HCT116 (cell line): ENCODE results near the gene NPPC. TPM values are rescaled to one million over a fixed set of nuclear protein-coding genes. Genes with fewer than 3 reads are reported as not detected.

ENCODE experiments used
- CBX3 ChIP-seq: IDR thresholded peaks from 2 replicates; pipeline ENCODE4 v1.6.1; 2012; ENCODE audit warnings: low read depth
- CTCF ChIP-seq, 3 experiments: fragments of 200-600 bp in 1 of 3; sonication (generic) in 1 of 3; IDR thresholded peaks in 2 of 3; conservative IDR thresholded peaks in 1 of 3; 2 replicates each; pipeline ENCODE4 v1.5.1; 2012 to 2017; ENCODE audit warnings: low read depth in 2 of 3, low read length in 2 of 3, antibody characterized with exemption in 1 of 3, borderline replicate concordance in 1 of 3, control low read depth in 1 of 3, mild to moderate bottlenecking in 1 of 3, mixed read lengths in 1 of 3, mixed run types in 1 of 3, moderate library complexity in 1 of 3; ENCODE audit not compliant: insufficient read depth in 1 of 3
- ELF1 ChIP-seq: IDR thresholded peaks from 2 replicates; pipeline ENCODE4 v1.6.1; 2012; ENCODE audit warnings: low read depth, borderline replicate concordance
- SRF ChIP-seq: IDR thresholded peaks from 2 replicates; pipeline ENCODE4 v1.6.1; 2012; ENCODE audit warnings: low read depth
- YY1 ChIP-seq: IDR thresholded peaks from 2 replicates; pipeline ENCODE4 v1.6.1; 2011; ENCODE audit warnings: low read length, low read depth, moderate library complexity, mild to moderate bottlenecking; ENCODE audit not compliant: insufficient replicate concordance; ENCODE audit errors: extremely low read depth
- ZFX ChIP-seq: fragments of 450-650 bp; IDR thresholded peaks from 2 replicates; pipeline ENCODE4 v1.6.1; 2017
- total RNA-seq: library from RNA; stranded (reverse); gene quantifications from one replicate; pipeline ENCODE4 v1.2.1, GENCODE V29; 2021; ENCODE audit not compliant: unreplicated experiment
- TF ChIP-seq, protein P1 (sequence below): IDR thresholded peaks from 2 replicates; pipeline ENCODE4 v1.6.1; 2012; ENCODE audit warnings: low read depth

NPPC gene
- total RNA-seq, 1 experiment from 2014 or later: 0.52 TPM

GRCh38 chr2:231900486-231900942, 25.7 kb downstream of the NPPC start (continued):
- TF ChIP-seq CTCF (IDR thresholded peaks at IDR 0.05 in 2 of 3, conservative IDR thresholded peaks at IDR 0.05 in 1 of 3; ENCODE audit: borderline replicate concordance in 1 of 3, insufficient read depth in 1 of 3, low read depth in 2 of 3, low read length in 2 of 3) (peak; percentile 92 to 96 (median 94)), YY1 (peak; percentile 56), ELF1 (no peak), SRF (no peak), CBX3 (peak; percentile 95), ZFX (0 out of 2 replicates have a peak, but pooled peaks have one; percentile 25)
- TF ChIP-seq, protein P1, sequence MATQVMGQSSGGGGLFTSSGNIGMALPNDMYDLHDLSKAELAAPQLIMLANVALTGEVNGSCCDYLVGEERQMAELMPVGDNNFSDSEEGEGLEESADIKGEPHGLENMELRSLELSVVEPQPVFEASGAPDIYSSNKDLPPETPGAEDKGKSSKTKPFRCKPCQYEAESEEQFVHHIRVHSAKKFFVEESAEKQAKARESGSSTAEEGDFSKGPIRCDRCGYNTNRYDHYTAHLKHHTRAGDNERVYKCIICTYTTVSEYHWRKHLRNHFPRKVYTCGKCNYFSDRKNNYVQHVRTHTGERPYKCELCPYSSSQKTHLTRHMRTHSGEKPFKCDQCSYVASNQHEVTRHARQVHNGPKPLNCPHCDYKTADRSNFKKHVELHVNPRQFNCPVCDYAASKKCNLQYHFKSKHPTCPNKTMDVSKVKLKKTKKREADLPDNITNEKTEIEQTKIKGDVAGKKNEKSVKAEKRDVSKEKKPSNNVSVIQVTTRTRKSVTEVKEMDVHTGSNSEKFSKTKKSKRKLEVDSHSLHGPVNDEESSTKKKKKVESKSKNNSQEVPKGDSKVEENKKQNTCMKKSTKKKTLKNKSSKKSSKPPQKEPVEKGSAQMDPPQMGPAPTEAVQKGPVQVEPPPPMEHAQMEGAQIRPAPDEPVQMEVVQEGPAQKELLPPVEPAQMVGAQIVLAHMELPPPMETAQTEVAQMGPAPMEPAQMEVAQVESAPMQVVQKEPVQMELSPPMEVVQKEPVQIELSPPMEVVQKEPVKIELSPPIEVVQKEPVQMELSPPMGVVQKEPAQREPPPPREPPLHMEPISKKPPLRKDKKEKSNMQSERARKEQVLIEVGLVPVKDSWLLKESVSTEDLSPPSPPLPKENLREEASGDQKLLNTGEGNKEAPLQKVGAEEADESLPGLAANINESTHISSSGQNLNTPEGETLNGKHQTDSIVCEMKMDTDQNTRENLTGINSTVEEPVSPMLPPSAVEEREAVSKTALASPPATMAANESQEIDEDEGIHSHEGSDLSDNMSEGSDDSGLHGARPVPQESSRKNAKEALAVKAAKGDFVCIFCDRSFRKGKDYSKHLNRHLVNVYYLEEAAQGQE: no peak
